Stimulated activated CD4-positive, alpha-beta T cell treated with anti-CD3 and anti-CD28 coated beads, Interleukin-1b, Interleukin-23, amount 100 ng/mL, for 4 hours (primary cell): Measurements from ENCODE around the gene SHMT1.
"Not testable (repeated sequence)": the region's sequence is repeated elsewhere in the genome, so short reads cannot be mapped to it uniquely, and the experiment has no call there.

Experiments
- DNase-seq, 2 donors: peaks; one replicate each; pipeline ENCODE4 v3.0.0-alpha.2; 2020; ENCODE audit warnings: low read depth in 2 of 2

The SHMT1 gene

GRCh38 chr17:18378614-18379013, 15.3 kb upstream of the SHMT1 start:
- DNase-seq: not testable (repeated sequence)

GRCh38 chr17:18378205-18378505, 14.8 kb upstream of the SHMT1 start:
- DNase-seq: no peak

GRCh38 chr17:18377437-18378204, 14.3 kb upstream of the SHMT1 start, which contains the start of gene EVPLL:
Gene EVPLL (plus strand): TSS chr17:18377778. CDS start chr17:18380938, 3,160 bp downstream.
- DNase-seq: no peak

- DNase-seq: no peak
Observed at GRCh38 chr17:18374216-18374615, 10.9 kb upstream of the SHMT1 start.

- not testable (repeated sequence) for DNase-seq
Observed at GRCh38 chr17:18373181-18373580, 9.8 kb upstream of the SHMT1 start.

- DNase-seq: no peak
Observed at GRCh38 chr17:18371455-18371854, 8.1 kb upstream of the SHMT1 start.

- no peak for DNase-seq
Observed at GRCh38 chr17:18370761-18371160, 7.4 kb upstream of the SHMT1 start.

- no peak for DNase-seq
Observed at GRCh38 chr17:18368946-18369345, 5.6 kb upstream of the SHMT1 start.

GRCh38 chr17:18364166-18364565, 816 bp upstream of the SHMT1 start:
- no peak for DNase-seq

- no peak for DNase-seq
Observed at GRCh38 chr17:18362698-18363100, 651 bp downstream of the SHMT1 start.

- DNase-seq: no peak
Observed at GRCh38 chr17:18361837-18362697, 1.3 kb downstream of the SHMT1 start.

- no peak for DNase-seq
Observed at GRCh38 chr17:18360518-18360917, 2.8 kb downstream of the SHMT1 start.

- no peak for DNase-seq
Observed at GRCh38 chr17:18356624-18357023, 6.7 kb downstream of the SHMT1 start.

- no peak for DNase-seq
Observed at GRCh38 chr17:18353541-18353940, 9.8 kb downstream of the SHMT1 start.

- no peak for DNase-seq
Observed at GRCh38 chr17:18344021-18344420, 19.3 kb downstream of the SHMT1 start.

GRCh38 chr17:18339933-18340332, 23.4 kb downstream of the SHMT1 start:
- DNase-seq: no peak

- DNase-seq: not testable (repeated sequence)
Observed at GRCh38 chr17:18338158-18338557, 25.2 kb downstream of the SHMT1 start.

GRCh38 chr17:18332909-18333489, 30.4 kb downstream of the SHMT1 start:
- DNase-seq: no peak

- DNase-seq: no peak
Observed at GRCh38 chr17:18331879-18332278, 31.5 kb downstream of the SHMT1 start.

GRCh38 chr17:18328643-18329204, 34.6 kb downstream of the SHMT1 start:
- no peak for DNase-seq

- DNase-seq: no peak
Observed at GRCh38 chr17:18327556-18327955, 35.8 kb downstream of the SHMT1 start.

- no peak for DNase-seq
Observed at GRCh38 chr17:18327093-18327492, 36.3 kb downstream of the SHMT1 start.
